Measurements from ENCODE around the gene DNAH10. TPM values are rescaled to one million over a fixed set of nuclear protein-coding genes. Genes with fewer than 3 reads are reported as not detected.

DNAH10 gene
- total and polyA plus RNA-seq, 10 of the 15 experiments (the other 5 are each of a cell fraction or from before 2014, with no cell fraction given): 0.01 to 0.32 (median 0.06) TPM

GRCh38 chr12:123734268-123734667 lies 27.8 kb upstream of the DNAH10 start (continued):
- TF ChIP-seq ESRRA (IDR thresholded peaks at IDR 0.05; ENCODE audit: low read length): no peak

- CTCF ChIA-PET: no interaction called here
Observed at GRCh38 chr12:123741937-123742572, 20.0 kb upstream of the DNAH10 start.

GRCh38 chr12:123743002-123743401 lies 19.1 kb upstream of the DNAH10 start:
- H4K20me1 ChIP-seq (ENCODE audit: control insufficient read depth, insufficient read depth): no peaks in the 10 kb centered on the region
- no peaks in the 10 kb centered on the region for H3K9me3 ChIP-seq (replicated peaks; ENCODE audit: control insufficient read depth, insufficient read depth, low read length)
- SMC1A ChIA-PET (ENCODE audit: uncharacterized antibody, unreplicated experiment): no interaction called here
- H3K4me3 ChIP-seq: no peak overlapping the region
- no peak overlapping the region; the same call in 1 of the 2 replicates for H2AFZ ChIP-seq (ENCODE audit: control insufficient read depth, low read depth, low read length)
- RAD21 ChIA-PET (ENCODE audit: unreplicated experiment): no interaction called here
- POLR2A ChIA-PET: no interaction called here
- 67% methylated on average over 10 of the region's 10 CpGs for WGBS (ENCODE audit: insufficient coverage, insufficient replicate concordance, low lambda C conversion rate, missing lambda C conversion rate)
- no peak overlapping the region for H3K4me2 ChIP-seq (ENCODE audit: control insufficient read depth, insufficient read depth)
- no TSS peak for BruUV-seq (replicated peaks)
- ATAC-seq: peak; percentile 46
- H3K9ac ChIP-seq (ENCODE audit: control insufficient read depth, insufficient read depth, low read length): peak overlapping the region; percentile 4; the same call in 1 of the 2 replicates
- intact Hi-C loops (cut with micrococcal nuclease; ENCODE audit: unreplicated experiment): no loop called here
- no peaks in the 10 kb centered on the region for H3K27me3 ChIP-seq (replicated peaks in 1 of 2; ENCODE audit: control insufficient read depth in 2 of 2, insufficient read depth in 2 of 2, low read length in 1 of 2)
- CTCF ChIA-PET: no interaction called here
- peak; percentile 32 for TF ChIP-seq USF1 (IDR thresholded peaks at IDR 0.05; ENCODE audit: borderline replicate concordance, extremely low read length, insufficient read depth, low read depth, low read length)
- TF ChIP-seq IRF4 (IDR thresholded peaks at IDR 0.05; ENCODE audit: low read depth, low read length): no peak
- 0 out of 3 replicates have a peak, but pooled peaks of 1 of the 2 experiments have one; percentile 24 for TF ChIP-seq EGR1 (IDR thresholded peaks at IDR 0.05; ENCODE audit: borderline replicate concordance in 1 of 2, low read depth in 2 of 2, low read length in 2 of 2)
- in situ Hi-C loops (cut with MboI): no loop called here
- no peaks in the 10 kb centered on the region for H3K79me2 ChIP-seq (ENCODE audit: control insufficient read depth, insufficient read depth, low read length)
- peak overlapping the region; percentile 63 for H3K27ac ChIP-seq (ENCODE audit: control insufficient read depth, insufficient read depth)
- peaks cover 18 to 36% of the 10 kb centered on the region in 2 experiments; a peak in 3 of 4 replicates for H3K36me3 ChIP-seq (ENCODE audit: control insufficient read depth in 2 of 2, insufficient read depth in 2 of 2, low read length in 1 of 2)
- H3K4me1 ChIP-seq (ENCODE audit: control insufficient read depth, insufficient read depth, low read length): peaks cover 17% of the 10 kb centered on the region
- no peak for DNase-seq (ENCODE audit: low read depth, low spot score)
- FAIRE-seq: no peak

More at GRCh38 chr12:123741937-123742572, 20.0 kb upstream of the DNAH10 start:
- POLR2A ChIA-PET: no interaction called here
- peak overlapping the region; percentile 28; the same call in 1 of the 2 replicates for H2AFZ ChIP-seq (ENCODE audit: control insufficient read depth, low read depth, low read length)
- no peak overlapping the region for H3K9ac ChIP-seq (ENCODE audit: control insufficient read depth, insufficient read depth, low read length)
- no peak for TF ChIP-seq ZSCAN29 (IDR thresholded peaks at IDR 0.05)
- peak; percentile 50 for TF ChIP-seq RUNX3 (IDR thresholded peaks at IDR 0.05; ENCODE audit: low read length)
- H3K27me3 ChIP-seq (replicated peaks in 1 of 2; ENCODE audit: control insufficient read depth in 2 of 2, insufficient read depth in 2 of 2, low read length in 1 of 2): no peaks in the 10 kb centered on the region
- RAD21 ChIA-PET (ENCODE audit: unreplicated experiment): interaction anchor here (0.9 kb wide), 1 partner anchor 14 kb away, joined by 3 read pairs; no protein-coding TSS in a partner anchor
- no peak overlapping the region for H3K4me2 ChIP-seq (ENCODE audit: control insufficient read depth, insufficient read depth)
- no peak overlapping the region for H3K4me3 ChIP-seq
- FAIRE-seq (no peak), DNase-seq (ENCODE audit: low read depth, low spot score) (no peak), ATAC-seq (peak; percentile 26)
- H3K36me3 ChIP-seq (ENCODE audit: control insufficient read depth in 2 of 2, insufficient read depth in 2 of 2, low read length in 1 of 2): peaks cover 16 to 34% of the 10 kb centered on the region in 2 experiments; a peak in 3 of 4 replicates
- no peaks in the 10 kb centered on the region for H4K20me1 ChIP-seq (ENCODE audit: control insufficient read depth, insufficient read depth)
- SMC1A ChIA-PET (ENCODE audit: uncharacterized antibody, unreplicated experiment): no interaction called here
- BruUV-seq (replicated peaks): no TSS peak
- no peaks in the 10 kb centered on the region for H3K9me3 ChIP-seq (replicated peaks; ENCODE audit: control insufficient read depth, insufficient read depth, low read length)
- intact Hi-C loops (cut with micrococcal nuclease; ENCODE audit: unreplicated experiment) (no loop called here), in situ Hi-C loops (cut with MboI) (no loop called here)
- 70% methylated on average over 14 of the region's 14 CpGs for WGBS (ENCODE audit: insufficient coverage, insufficient replicate concordance, low lambda C conversion rate, missing lambda C conversion rate)
- H3K4me1 ChIP-seq (ENCODE audit: control insufficient read depth, insufficient read depth, low read length): peaks cover 24% of the 10 kb centered on the region
- H3K79me2 ChIP-seq (ENCODE audit: control insufficient read depth, insufficient read depth, low read length): no peaks in the 10 kb centered on the region
- peak overlapping the region; percentile 14; the same call in 1 of the 2 replicates for H3K27ac ChIP-seq (ENCODE audit: control insufficient read depth, insufficient read depth)
